Brain pericyte (primary cell): Measurements from ENCODE around the gene PRKCZ.

Experiments used
- DNase-seq: peaks from one replicate; pipeline ENCODE4 v3.0.0-alpha.2; 2012; ENCODE audit warnings: low read depth, low spot score

PRKCZ gene

DNA sequence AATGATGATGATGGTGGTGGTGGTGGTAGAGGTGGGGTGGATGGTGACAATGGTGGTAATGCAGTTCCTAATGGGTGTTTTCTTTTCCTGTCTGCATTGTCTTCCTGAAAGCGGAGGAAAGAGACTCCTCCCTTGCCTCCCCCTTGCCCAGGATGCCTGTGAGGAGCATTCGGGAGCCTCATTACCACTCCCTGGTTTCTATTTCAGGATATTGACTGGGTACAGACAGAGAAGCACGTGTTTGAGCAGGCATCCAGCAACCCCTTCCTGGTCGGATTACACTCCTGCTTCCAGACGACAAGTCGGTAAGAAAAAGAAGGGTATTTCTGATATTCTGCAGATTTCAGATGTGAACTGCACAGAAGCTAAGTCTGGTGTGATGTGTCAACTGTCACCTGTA is 105.6 kb downstream of the PRKCZ start:
- no peak for DNase-seq

DNA sequence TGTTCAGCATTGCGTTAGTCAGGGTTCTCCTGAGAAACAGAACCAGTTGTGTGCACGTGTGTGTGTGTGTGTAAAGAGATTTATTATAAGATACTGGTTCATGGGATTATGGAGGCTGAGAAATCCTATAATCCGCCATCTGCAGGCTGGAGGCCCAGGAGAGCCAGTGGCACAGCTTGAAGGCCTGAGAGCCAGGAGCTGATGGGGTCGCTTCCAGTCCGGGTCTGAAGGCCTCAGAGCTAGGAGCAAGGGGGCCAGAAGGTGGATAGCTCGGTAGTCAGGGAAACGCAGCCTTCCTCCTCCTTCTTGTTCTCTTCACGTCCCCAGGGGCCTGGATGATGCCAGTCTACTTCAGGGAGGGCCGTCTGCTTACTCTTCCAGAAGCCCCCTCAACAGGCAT is 106.7 kb downstream of the PRKCZ start:
- no peak for DNase-seq

DNA sequence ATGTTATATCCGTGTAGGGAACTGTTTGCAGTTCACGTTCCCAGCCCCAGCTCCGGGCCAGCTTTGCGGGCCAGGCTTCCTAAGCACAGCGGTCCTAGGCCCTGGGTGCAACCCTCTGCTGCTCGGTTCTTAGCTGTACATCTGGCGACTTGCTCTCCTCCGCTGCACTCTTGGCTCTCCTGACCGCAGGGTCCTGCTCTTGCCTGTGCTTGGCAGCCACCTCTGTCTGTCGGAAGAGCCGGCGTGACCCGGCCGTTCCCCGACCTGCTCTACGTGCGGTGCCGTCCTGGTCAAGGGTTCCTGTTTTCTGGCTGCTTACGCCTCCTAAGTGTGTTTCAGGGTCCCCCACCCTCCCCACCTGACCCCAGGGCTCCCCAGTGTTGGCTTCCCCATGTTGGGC is 107.6 kb downstream of the PRKCZ start:
- DNase-seq = no peak

DNA sequence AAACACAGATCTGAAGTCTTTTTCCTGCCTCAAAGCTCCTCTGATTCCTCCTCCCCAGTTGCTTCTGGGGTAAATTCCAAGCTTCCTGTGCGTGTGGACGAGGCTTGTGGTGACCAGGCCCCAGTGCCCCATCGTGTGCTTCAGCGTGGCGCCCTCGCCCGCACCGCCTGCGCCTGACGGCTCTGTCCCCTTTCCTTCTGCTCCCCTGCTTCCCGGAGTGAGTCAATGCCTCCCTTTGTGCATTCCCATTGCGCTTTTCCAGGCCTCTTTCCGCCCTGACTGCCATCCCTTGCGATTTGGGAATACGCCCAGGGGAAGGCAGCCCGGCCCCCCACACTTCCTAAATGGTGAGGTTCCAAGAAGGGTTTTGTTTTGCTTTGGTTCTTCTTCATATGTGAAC is 108.1 kb downstream of the PRKCZ start:
- DNase-seq = no peak

DNA sequence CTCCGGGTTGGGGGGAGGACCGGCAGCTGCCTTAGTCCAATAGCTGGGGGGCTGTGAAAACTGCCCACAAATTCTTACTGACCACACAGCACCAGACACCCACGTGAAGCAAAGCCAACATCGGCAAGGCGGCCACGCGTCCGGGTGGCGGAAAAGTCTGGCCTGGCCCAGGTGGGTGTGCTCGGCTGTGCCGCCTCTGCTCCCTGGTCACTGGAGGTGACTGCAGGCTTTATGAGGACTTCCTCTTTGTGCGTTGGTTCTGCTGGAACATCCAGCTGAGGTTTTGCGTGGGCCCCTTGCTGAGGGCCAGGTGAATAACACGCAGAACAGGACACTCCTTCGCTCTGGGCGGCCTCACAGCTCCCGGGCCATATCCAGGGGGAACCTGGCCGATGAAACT is 108.9 kb downstream of the PRKCZ start:
- DNase-seq = no peak

DNA sequence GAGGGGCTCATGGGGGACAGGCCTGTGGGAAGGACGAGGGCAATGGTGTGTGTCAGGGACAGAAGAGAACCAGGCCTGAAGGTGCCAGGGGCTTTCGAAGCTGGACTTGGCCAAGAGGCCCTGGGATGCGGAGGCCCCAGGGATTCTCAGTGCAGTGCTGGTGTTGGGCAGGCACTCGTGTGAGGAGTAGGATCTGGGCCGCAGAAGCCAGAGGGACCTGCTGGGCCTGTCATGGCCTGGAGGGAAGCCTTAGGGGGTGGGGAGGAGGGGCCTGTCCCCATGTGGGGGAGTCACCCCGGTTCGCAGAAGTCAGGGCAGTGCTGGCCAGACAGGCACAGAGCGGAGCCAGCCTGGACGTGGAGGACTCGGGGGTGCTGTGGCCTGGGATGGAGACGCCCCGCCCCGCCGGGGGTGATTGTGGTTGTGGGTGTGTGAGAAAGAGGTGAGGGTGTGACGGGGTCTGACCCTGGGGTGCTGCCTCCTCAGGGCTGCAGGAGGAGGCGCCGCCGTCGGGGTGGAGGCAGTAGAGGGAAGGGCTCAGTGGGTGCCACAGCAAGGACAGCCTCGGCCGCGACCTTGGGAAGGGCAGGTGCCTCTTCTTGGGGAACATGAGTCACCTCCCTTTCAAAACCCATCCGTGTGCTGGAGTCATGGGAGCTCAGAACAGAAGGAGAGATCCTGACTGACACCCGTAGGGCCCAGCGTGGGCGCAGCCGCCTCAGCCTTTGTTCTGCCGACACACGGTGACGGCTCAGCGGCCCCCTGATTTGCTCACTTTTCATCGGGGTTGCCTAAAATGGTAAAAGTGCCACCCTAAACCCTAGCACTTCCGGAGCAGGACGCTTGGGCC is 110.5 kb downstream of the PRKCZ start:
- DNase-seq = no peak

DNA sequence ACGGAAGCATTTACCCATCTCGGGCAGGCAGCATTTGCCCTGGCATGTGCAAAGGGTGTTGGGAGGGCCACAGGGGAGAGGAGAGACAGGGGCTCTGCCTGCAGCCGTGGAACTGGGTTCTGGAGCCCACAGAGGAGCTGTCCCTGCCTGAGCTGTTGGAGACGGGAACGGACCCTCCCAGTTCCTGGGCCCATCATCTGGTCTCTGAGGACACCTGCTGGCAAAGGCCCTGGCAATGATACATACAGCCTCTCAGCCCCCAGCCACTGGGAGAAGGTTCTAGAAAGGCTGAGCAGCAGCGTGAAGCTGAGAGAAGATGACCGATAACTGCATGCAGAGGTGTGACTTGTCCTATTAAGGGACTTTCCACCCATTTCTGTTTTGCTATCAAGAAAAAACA is 113.0 kb downstream of the PRKCZ start:
- DNase-seq = no peak

DNA sequence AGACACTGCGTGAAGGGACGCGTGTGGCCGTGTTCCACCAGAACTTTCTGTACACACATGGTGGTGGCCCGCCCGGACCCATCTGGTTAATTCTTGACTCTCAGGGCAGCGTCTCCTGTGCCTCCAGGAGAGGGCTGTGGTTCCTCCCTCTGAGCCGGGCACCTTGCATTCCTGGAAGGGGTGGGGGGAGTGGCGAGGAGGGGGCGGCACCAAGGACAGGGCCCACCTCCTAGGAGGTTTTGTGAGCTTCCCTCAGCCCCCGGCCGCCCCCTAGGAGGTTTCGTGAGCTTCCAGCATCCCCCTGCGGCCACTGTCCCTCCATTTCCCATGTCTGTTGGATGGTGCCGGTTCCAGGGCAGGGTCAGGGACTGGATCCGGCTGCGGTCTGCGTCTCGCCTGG is 115.4 kb downstream of the PRKCZ start:
- DNase-seq = no peak

DNA sequence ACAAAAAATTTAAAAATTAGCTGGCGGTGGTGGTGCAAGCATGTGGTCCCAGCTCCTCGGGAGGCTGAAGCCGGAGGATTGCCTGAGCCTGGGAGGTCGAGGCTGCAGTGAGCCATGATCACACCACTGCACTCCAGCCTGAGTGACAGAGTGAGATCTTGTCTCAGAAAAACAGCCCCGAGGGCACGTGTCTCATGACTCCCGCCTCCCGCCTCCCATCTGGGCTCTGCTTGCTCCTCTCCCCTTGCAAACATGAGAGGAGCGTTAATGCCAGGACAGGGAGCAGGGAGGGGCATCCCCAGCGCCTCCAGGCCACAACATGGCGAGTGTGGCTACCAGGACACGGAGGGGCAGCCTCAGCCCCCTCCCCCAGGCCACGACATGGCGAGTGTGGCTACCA is 116.0 kb downstream of the PRKCZ start:
- no peak for DNase-seq

DNA sequence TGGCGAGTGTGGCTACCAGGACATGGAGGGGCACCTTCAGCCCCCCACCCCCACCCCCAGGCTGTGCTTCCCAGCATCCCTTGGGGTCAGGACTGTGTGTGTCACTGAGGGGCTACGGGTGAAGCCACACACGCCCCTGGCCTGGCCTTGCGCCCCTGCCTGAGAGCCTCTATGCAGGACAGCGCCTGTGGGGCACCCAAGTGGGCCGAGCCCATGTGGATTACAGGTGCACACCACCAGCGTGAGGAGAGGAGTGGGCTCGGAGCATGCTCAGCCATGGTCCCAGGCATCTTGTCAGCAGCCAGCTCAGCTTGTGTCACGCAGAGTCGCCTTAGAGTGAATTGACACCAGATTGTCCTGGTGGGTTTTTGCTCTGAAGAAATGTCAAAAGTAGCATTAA is 116.5 kb downstream of the PRKCZ start:
- no peak for DNase-seq

DNA sequence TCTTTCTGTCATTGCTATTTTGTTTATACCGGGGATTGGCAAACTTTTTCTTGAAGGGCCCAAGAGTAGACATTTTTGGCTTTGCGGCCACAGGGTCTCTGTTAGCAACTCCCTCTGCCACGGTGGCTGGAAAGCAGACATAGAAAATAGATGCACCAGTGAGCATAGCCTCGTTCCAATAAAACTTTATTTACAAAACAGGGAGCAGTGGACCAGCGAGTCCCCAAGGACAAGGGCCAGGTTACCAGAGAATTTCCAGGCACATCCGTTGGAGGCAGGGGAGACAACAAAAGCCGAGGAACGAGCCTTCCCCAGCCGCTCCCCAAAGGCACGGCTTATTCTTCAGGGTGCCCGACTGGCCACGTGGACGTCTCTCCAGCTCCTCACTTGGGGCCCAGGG is 117.9 kb downstream of the PRKCZ start:
- no peak for DNase-seq

DNA sequence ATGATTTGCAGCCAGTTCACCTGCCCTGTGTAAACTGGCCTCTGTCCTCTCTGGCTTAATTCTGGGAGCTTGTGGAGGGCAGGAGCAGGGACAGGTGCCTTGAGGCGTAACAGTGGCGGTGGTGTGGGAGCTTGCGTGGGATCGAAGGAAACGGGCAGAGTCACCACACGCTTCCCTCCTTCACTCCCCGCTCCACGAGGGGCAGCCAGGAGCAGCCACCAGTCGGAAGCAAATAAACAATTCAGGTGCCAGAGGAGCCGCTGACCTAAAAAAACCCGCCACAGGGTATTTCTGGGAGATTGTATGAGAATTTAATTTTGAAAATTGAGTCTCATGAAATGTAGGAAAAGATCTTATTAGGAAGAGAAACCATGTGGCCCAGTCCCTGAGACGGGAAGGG is 118.3 kb downstream of the PRKCZ start:
- DNase-seq = no peak

DNA sequence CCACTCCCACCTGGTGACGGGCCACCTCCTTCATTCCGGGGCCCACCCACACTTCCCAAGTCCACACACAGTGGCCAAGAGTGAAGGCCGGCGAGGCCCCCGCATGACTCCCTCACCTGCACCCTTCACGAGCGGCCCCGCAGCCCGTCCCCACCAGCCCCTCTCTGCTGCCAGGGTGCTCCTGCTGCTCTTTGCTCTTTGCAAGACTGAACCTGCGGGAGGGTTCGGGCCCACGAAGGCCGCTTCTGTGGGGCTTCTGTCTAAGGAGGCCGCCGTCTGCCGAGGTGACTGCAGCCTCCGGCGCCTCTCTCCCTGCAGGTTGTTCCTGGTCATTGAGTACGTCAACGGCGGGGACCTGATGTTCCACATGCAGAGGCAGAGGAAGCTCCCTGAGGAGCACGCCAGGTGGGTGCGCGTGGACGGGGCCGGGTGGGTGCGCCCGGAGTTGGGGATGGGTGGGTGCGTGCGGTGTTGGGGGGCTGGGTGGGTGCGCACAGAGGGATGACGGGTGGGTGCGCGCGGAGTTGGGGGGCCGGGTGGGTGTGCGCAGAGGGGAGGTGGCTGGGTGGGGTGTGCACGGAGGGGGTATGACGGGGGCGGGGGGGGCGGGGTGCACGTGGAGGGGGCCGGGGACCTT is 119.1 kb downstream of the PRKCZ start:
- no peak for DNase-seq

DNA sequence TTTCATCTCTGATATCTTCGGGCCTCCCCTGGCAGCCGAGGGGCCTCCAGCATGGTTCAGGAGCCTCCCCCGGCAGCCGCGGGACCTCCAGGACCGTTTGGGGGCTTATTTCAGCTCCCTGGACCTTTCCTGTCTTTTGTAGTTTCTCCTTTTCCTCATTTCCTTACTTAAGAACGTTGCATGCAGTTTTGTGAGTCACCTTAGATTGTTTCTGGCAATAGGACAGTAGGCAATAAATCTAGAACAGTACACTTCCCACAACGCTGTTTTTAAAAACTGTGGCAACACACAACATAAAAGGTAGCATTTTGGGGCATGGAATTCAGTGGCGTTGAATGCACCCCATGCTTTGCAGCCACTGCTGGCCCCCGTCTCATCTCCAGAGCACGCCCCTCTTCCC is 120.0 kb downstream of the PRKCZ start:
- no peak for DNase-seq

DNA sequence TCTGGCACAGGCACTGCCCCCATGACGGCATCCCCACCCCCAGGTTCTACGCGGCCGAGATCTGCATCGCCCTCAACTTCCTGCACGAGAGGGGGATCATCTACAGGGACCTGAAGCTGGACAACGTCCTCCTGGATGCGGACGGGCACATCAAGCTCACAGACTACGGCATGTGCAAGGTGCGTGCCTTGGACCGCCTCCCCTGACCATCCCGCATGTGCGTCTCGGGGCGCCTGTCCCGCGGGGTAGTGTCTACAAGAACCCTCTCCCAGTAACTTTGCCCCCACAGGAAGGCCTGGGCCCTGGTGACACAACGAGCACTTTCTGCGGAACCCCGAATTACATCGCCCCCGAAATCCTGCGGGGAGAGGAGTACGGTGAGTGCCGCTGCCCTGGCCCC is 121.8 kb downstream of the PRKCZ start:
- no peak for DNase-seq

DNA sequence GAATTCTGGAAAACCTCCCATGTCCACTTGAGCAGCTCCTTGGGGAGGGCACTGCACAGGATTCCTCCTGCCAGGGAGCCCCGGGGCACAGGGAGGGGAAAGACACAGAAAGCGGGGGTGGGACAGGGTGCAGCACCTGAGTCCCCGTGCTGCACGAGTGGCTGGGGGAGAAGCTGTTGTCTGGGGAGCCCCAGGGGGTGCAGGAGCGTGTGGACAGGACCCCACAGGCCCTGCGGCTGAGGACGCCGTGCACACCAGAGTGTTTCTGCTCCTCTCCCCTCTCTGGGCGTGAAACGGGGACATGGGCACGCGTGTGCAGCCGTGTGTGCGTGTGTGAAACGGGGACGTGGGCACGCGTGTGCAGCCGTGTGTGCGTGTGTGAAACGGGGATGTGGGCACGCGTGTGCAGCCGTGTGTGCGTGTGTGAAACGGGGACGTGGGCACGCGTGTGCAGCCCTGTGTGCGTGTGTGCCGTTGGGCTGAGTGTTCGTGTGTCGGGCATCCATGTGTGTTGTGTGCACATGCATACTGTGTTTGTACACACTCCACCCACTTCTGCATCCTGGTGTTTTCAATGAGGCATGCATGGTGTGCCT is 122.4 kb downstream of the PRKCZ start:
- no peak for DNase-seq

DNA sequence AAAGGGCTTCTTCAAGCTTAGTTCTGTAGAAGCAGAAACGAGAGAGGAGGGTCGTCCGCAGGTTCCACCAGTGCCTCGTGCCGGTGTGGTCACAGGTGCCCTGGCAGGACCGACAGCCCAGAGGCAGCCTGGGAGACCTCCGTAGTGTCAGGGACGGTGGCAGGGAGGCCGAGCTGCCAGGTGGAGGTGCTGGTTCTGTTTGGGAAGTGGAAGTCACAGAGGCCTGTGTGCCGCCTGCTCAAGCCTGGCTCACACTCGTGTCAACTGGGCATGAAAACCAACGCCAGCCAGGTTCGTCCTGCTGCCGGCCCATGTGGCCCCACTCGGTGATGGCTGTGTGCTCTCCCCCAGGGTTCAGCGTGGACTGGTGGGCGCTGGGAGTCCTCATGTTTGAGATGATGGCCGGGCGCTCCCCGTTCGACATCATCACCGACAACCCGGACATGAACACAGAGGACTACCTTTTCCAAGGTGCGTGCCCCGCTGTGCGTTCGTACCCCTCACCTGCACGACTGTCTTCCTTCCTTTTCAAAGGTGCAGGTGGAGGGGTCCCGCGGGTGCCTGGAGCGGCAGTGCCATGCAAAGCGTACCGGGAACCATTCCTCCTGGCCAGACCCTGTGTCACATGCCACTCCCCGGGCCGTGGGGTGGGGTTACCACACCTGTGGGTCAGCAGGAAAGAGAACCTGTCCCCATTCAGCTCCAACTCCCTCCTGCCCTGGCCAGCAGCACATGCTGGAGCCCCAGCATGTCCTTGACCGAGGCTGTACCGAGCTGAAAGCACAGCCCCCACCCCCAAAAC is 123.5 kb downstream of the PRKCZ start:
- DNase-seq = no peak

DNA sequence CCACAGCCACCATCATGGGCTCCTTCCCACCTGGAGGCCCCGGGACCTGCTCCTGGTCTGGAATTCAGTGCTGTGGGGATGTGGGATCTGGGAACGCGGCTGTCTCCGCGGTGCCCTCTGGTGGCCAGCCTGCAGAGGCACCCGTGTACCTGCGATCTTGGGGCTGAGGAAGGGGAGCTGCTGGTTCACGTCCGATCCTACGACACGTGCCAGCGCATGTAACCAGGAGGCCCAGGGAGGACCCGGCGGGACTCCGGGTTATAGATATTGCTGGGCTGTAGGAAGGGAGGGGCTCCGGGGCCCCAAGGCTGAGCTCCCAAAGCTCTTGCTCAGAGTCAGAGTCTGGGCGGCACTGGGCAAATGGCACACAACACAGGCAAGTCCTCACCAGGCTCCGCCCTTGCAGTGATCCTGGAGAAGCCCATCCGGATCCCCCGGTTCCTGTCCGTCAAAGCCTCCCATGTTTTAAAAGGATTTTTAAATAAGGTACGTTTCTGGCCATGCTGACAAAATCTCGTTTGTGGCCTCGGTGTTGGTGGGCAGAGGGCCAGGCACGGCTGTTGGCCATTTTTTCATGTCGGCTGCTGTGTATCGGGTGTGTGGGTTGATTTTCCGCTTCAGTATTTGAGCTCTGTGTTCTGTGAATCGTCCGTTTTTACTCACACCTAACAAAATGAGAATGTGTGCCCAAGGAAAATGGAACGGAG is 124.3 kb downstream of the PRKCZ start:
- DNase-seq = no peak

DNA sequence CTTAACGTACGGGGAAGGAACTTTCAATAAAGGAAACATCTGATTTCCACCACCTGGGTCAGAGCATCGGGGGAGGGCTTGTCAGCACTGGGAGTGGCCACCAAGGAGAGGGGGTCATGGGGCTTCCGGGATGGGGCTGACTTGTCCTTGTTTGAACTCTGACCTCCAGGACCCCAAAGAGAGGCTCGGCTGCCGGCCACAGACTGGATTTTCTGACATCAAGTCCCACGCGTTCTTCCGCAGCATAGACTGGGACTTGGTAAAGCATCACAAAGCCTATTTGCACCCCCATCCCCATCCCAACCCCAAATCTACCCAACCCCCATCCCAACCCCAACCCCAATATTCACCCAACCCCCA is 124.8 kb downstream of the PRKCZ start:
- DNase-seq = no peak

DNA sequence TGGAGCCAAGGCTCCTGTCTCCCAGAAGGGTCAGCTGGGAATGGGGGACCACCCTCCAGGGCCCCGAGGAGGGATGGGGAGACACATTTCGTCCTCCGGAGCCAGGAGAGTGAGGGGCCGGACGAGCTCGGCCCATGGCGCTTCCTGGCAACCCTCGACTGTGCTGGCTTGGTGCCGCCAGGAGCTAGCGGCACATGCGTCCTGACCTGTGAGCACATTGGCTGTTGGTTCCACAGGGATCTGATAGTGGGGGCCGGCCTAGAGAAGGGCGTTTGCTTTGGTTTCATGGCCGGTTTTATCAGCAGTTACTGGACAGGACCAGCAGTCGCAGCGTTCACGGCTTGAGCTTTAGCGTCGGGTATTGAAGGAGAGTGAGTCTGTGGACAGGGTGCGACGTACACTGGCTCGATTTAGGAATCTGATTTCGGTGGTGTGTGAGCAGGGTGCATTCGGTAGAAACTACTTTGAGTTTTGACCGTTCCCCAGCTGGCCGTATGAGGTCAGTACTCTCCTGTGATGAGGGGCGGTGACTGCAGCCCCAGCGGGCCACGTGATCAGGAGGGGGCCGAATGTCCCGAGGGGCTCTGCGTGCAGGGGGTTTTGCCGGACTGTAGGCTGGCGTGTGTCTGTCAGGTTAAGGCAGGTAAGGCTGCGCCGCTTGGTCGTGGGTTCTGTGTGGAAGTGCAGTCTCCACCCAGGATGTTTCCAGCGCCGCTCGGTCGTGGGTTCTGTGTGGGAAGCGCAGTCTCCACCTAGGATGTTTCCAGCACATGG is 125.7 kb downstream of the PRKCZ start:
- no peak for DNase-seq

DNA sequence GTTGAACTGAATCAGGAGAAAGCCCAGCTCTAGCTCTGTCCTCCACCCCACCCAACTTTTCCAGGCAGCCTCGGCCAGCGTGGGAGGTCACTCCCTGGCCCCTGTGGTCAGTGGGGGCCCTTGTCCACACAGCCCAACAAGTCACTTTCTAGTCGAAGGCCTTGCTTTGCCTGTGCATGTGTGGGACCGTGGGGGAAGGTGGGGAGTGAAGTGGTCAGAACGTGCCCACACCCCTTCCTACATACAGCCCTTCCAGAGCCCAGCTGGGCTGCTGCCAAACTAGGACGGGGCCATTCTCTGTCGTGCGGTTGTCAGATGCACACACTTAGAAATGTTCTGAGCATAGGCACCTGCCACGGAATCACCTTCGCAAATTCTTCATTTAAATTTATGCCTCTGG is 126.4 kb downstream of the PRKCZ start:
- no peak for DNase-seq
